Measurements from ENCODE around the gene GABRB1.

GABRB1 gene

GRCh38 chr4:47110546-47111132 is 79.3 kb downstream of the GABRB1 start:
- no peak for DNase-seq (ENCODE audit: low read depth in 1 of 2, low spot score in 1 of 2)

- no peak for DNase-seq (ENCODE audit: low read depth in 1 of 2, low spot score in 1 of 2)
Measured at GRCh38 chr4:47118192-47118929, 87.0 kb downstream of the GABRB1 start.

- no peak for DNase-seq (ENCODE audit: low read depth in 1 of 2, low spot score in 1 of 2)
Measured at GRCh38 chr4:47120783-47121182, 89.4 kb downstream of the GABRB1 start.

GRCh38 chr4:47122592-47123291 is 91.4 kb downstream of the GABRB1 start:
- peak in 1 of 2 donors; percentile 44 for DNase-seq (ENCODE audit: low read depth in 1 of 2, low spot score in 1 of 2)

- no peak for DNase-seq (ENCODE audit: low read depth in 1 of 2, low spot score in 1 of 2)
Measured at GRCh38 chr4:47128991-47129390, 97.6 kb downstream of the GABRB1 start.

GRCh38 chr4:47135210-47135609 is 103.8 kb downstream of the GABRB1 start:
- DNase-seq (ENCODE audit: low read depth in 1 of 2, low spot score in 1 of 2), result no peak

GRCh38 chr4:47143261-47143660 is 111.9 kb downstream of the GABRB1 start:
- DNase-seq (ENCODE audit: low read depth in 1 of 2, low spot score in 1 of 2), result no peak

GRCh38 chr4:47145630-47146029 is 114.3 kb downstream of the GABRB1 start:
- DNase-seq (ENCODE audit: low read depth in 1 of 2, low spot score in 1 of 2), result no peak

GRCh38 chr4:47154816-47155370 is 123.5 kb downstream of the GABRB1 start:
- no peak for DNase-seq (ENCODE audit: low read depth in 1 of 2, low spot score in 1 of 2)

- DNase-seq (ENCODE audit: low read depth in 1 of 2, low spot score in 1 of 2), result no peak
Measured at GRCh38 chr4:47155919-47156318, 124.6 kb downstream of the GABRB1 start.

GRCh38 chr4:47160095-47160494 is 128.7 kb downstream of the GABRB1 start:
- DNase-seq (ENCODE audit: low read depth in 1 of 2, low spot score in 1 of 2), result no peak

- DNase-seq (ENCODE audit: low read depth in 1 of 2, low spot score in 1 of 2), result no peak
Measured at GRCh38 chr4:47167081-47168035, 136.0 kb downstream of the GABRB1 start.

GRCh38 chr4:47184083-47184482 is 152.7 kb downstream of the GABRB1 start:
- no peak for DNase-seq (ENCODE audit: low read depth in 1 of 2, low spot score in 1 of 2)

- no peak for DNase-seq (ENCODE audit: low read depth in 1 of 2, low spot score in 1 of 2)
Measured at GRCh38 chr4:47185761-47186160, 154.4 kb downstream of the GABRB1 start.

GRCh38 chr4:47187608-47188007 is 156.2 kb downstream of the GABRB1 start:
- no peak for DNase-seq (ENCODE audit: low read depth in 1 of 2, low spot score in 1 of 2)

- no peak for DNase-seq (ENCODE audit: low read depth in 1 of 2, low spot score in 1 of 2)
Measured at GRCh38 chr4:47193179-47193578, 161.8 kb downstream of the GABRB1 start.

- no peak for DNase-seq (ENCODE audit: low read depth in 1 of 2, low spot score in 1 of 2)
Measured at GRCh38 chr4:47194036-47194737, 162.8 kb downstream of the GABRB1 start.

GRCh38 chr4:47195706-47196105 is 164.3 kb downstream of the GABRB1 start:
- no peak for DNase-seq (ENCODE audit: low read depth in 1 of 2, low spot score in 1 of 2)

GRCh38 chr4:47198791-47199190 is 167.4 kb downstream of the GABRB1 start:
- no peak for DNase-seq (ENCODE audit: low read depth in 1 of 2, low spot score in 1 of 2)

GRCh38 chr4:47203593-47203992 is 172.2 kb downstream of the GABRB1 start:
- no peak for DNase-seq (ENCODE audit: low read depth in 1 of 2, low spot score in 1 of 2)

All from activated CD4-positive, alpha-beta T cell treated with anti-CD3 and anti-CD28 coated beads, Interleukin-2, amount 50 U/mL, for 24 hours (primary cell).